Neutrophil (primary cell): Measurements from ENCODE around the gene FGF14.

Source experiments
- H3K27ac ChIP-seq: fragments of 200-600 bp; sonication (generic); 2 replicates; pipeline ENCODE4 v1.5.1; 2016; ENCODE audit warnings: mild to moderate bottlenecking, moderate library complexity
- H3K27me3 ChIP-seq: fragments of 200-600 bp; sonication (generic); 2 replicates; pipeline ENCODE4 v1.6.0; 2016; ENCODE audit warnings: mild to moderate bottlenecking
- H3K36me3 ChIP-seq: fragments of 200-600 bp; sonication (generic); 2 replicates; pipeline ENCODE4 v1.5.1; 2017
- H3K4me1 ChIP-seq, 2 experiments: fragments of 200-600 bp in 1 of 2; sonication (generic) in 1 of 2; 1 replicate in 1 of 2; 2 replicates in 1 of 2; pipeline versions ENCODE4 v1.5.1 to v1.6.1; 2013 to 2016; ENCODE audit warnings: low read depth in 1 of 2, low read length in 1 of 2, mild to moderate bottlenecking in 1 of 2, moderate library complexity in 1 of 2; ENCODE audit not compliant: control insufficient read depth in 1 of 2, insufficient read depth in 1 of 2
- H3K4me3 ChIP-seq, 2 experiments: fragments of 200-600 bp in 1 of 2; sonication (generic) in 1 of 2; 1 replicate in 1 of 2; 2 replicates in 1 of 2; pipeline ENCODE4 v1.5.1; 2013 to 2016; ENCODE audit warnings: low read depth in 1 of 2, low read length in 1 of 2, mild to moderate bottlenecking in 1 of 2, moderate library complexity in 1 of 2
- H3K9me3 ChIP-seq: fragments of 200-600 bp; sonication (generic); 2 replicates; pipeline ENCODE4 v1.5.1; 2016
- TF ChIP-seq, protein P1 (sequence below): fragments of 200-600 bp; sonication (generic); IDR thresholded peaks from 2 replicates; pipeline ENCODE4 v1.5.1; 2016; ENCODE audit warnings: antibody characterized with exemption

The FGF14 gene

DNA sequence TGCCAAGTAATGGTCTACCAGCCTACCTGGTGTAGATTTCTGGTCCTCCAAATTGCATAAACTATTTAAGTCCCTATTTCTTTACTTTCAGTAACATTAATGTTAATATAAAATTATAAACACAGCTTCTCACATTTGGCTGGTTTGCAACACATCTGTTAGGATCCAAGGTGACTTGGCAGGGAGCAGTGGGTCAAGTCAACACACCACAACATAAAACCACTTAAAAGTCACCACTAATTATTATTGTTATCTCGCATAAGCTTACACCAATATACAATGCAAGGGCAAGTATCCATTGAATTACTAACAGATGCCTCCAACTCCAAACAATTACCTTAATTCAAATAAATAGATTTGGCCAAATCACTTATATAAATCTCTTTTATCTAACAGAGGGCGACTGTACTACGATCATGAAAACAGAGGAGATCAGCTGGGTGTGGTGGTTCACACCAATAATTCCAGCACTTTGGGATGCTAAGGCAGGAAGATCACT lies 74.7 kb downstream of the FGF14 start:
- TF ChIP-seq, protein P1, sequence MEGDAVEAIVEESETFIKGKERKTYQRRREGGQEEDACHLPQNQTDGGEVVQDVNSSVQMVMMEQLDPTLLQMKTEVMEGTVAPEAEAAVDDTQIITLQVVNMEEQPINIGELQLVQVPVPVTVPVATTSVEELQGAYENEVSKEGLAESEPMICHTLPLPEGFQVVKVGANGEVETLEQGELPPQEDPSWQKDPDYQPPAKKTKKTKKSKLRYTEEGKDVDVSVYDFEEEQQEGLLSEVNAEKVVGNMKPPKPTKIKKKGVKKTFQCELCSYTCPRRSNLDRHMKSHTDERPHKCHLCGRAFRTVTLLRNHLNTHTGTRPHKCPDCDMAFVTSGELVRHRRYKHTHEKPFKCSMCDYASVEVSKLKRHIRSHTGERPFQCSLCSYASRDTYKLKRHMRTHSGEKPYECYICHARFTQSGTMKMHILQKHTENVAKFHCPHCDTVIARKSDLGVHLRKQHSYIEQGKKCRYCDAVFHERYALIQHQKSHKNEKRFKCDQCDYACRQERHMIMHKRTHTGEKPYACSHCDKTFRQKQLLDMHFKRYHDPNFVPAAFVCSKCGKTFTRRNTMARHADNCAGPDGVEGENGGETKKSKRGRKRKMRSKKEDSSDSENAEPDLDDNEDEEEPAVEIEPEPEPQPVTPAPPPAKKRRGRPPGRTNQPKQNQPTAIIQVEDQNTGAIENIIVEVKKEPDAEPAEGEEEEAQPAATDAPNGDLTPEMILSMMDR = no peak
- H3K9me3 ChIP-seq = no peaks in the 10 kb centered on the region
- H3K27ac ChIP-seq = no peak overlapping the region
- no peaks in the 10 kb centered on the region for H3K27me3 ChIP-seq
- H3K4me3 ChIP-seq = no peak overlapping the region
- no peaks in the 10 kb centered on the region for H3K36me3 ChIP-seq
- no peaks in the 10 kb centered on the region for H3K4me1 ChIP-seq

DNA sequence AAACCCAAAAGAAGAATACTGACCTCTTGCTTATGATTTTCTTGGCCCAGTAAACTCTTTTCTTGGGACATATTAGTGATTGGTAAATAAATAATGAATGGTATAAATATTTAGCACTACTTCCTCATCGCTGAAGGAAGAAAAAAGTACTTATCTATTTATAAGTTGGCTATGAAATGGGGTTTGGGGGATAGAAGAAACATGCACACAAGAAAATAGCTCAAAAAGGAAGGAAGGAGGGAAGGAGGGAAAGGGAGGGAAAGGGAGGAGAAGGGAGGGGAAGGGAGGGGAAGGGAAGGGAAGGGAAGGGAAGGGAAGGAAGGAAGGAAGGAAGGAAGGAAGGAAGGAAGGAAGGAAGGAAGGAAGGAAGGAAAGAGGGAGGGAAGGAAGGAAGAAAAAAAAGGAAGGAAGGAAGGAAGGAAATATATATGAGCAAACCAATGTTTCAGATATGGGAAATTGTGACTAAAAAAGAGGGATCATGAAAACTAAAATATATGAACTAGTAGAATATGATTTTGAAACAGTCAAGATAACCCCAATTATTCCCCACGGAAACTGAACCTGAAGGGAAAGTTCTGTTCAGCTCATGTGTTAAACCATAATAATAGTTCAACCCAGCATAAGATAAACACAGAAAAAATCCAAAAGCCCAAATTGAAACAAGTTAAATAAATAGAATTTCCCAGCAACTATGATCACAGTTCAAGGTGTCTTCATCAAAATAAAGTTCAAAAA lies 75.3 kb downstream of the FGF14 start:
- H3K4me1 ChIP-seq = no peaks in the 10 kb centered on the region
- no peak overlapping the region for H3K4me3 ChIP-seq

DNA sequence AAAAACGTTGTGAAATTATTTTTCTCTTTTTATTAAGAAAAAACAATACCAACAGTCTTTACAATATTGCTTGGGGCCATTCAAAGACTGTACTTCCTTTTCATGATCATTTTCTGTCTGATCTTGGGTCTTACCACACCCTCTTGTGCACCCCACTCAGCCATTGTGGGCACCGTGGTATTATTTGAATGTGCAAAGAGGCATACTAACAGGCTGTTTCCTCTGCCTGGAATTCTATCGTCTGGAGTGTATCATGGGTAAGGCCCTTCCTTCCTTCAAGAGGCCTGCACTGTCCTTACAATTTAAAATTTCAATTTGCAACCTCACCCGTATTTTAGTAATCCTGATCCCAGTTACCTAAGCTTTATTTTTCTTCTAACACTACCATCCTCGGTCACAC lies 76.5 kb downstream of the FGF14 start:
- Histone ChIP-seq H3K4me3 (no peak overlapping the region), H3K27me3 (no peaks in the 10 kb centered on the region), H3K36me3 (no peaks in the 10 kb centered on the region), H3K27ac (no peak overlapping the region), H3K9me3 (no peaks in the 10 kb centered on the region), H3K4me1 (no peaks in the 10 kb centered on the region)
- TF ChIP-seq, protein P1 = no peak

More for the DNA sequence above, 75.3 kb downstream of the FGF14 start:
- no peaks in the 10 kb centered on the region for H3K9me3 ChIP-seq
- H3K36me3 ChIP-seq = no peaks in the 10 kb centered on the region
- TF ChIP-seq, protein P1 = no peak
- H3K27me3 ChIP-seq = no peaks in the 10 kb centered on the region
- no peak overlapping the region for H3K27ac ChIP-seq

DNA sequence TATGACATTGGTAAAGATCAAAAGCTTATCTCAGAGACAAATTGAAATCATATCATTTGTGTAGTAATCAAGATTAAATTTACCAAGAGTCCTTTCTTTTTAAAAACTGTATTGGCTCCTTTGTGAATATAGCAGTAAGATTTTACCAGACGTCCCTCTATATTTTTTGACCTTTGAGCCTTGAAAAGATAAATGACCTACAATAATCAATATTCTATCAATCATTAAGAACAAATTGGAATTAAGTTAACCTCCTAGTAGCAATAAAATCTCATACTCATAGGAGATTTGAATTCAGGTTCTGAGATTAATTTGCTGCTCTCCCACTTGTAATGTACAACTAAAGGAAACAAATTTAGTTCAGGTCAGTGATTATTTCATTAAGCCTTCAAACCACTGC lies 78.3 kb downstream of the FGF14 start:
- Histone ChIP-seq H3K27ac (no peak overlapping the region), H3K27me3 (no peaks in the 10 kb centered on the region), H3K9me3 (no peaks in the 10 kb centered on the region), H3K4me1 (no peaks in the 10 kb centered on the region), H3K4me3 (no peak overlapping the region), H3K36me3 (no peaks in the 10 kb centered on the region)
- TF ChIP-seq, protein P1 = no peak

DNA sequence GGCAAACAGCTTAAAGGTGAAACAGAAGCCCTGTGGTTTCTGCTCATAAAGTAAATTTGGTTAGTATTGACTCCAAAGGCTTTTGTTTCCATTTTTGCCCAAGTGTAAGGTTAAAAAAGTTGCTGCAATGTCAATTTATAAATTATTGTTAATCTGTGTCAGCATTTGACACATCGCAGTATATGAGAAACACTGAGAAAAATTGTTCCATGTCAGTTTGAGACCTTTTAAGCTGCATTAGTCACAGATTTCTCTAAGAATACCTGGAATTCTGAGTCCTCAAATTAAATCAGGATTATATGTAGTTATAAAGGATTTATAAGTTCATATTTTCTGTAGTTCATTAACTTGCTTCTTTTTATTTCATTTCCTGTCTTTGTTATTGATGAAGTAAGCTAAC lies 78.8 kb downstream of the FGF14 start:
- no peaks in the 10 kb centered on the region for H3K36me3 ChIP-seq
- H3K9me3 ChIP-seq = no peaks in the 10 kb centered on the region
- TF ChIP-seq, protein P1 = no peak
- H3K27ac ChIP-seq = no peak overlapping the region
- H3K27me3 ChIP-seq = no peaks in the 10 kb centered on the region
- no peaks in the 10 kb centered on the region for H3K4me1 ChIP-seq
- no peak overlapping the region for H3K4me3 ChIP-seq
